Measurements from ENCODE around the gene ATRNL1. TPM values are rescaled to one million over a fixed set of nuclear protein-coding genes. Genes with fewer than 3 reads are reported as not detected.

Gene ATRNL1
- total and polyA plus RNA-seq, 2 experiments from 2014 or later, result 4.8 to 29.7 TPM

- TF ChIP-seq ZNF462 (CRISPR knock-in tag; IDR thresholded peaks at IDR 0.05) (no peak), JUNB (IDR thresholded peaks at IDR 0.05; ENCODE audit: unreplicated experiment) (no peak), ZNF331 (CRISPR knock-in tag; IDR thresholded peaks at IDR 0.05; ENCODE audit: low read depth) (no peak), NANOG (IDR thresholded peaks at IDR 0.05; ENCODE audit: borderline replicate concordance) (no peak), STAT1 (IDR thresholded peaks at IDR 0.05; ENCODE audit: unreplicated experiment) (no peak), CREB1 (CRISPR knock-in tag; IDR thresholded peaks at IDR 0.05; ENCODE audit: low read depth) (no peak), EZH2phosphoT487 (IDR thresholded peaks at IDR 0.05; ENCODE audit: unreplicated experiment) (no peak)
Measured at GRCh38 chr10:115856580-115856979, 763.4 kb downstream of the ATRNL1 start (continued).

- Histone ChIP-seq H3K9me2 (ENCODE audit: insufficient read depth) (no peaks in the 10 kb centered on the region), H3K36me3 (ENCODE audit: insufficient read depth) (0 out of 2 replicates have a peak, but pooled peaks cover 3% of the 10 kb centered on the region), H4K20me1 (replicated peaks; ENCODE audit: insufficient read depth) (no peaks in the 10 kb centered on the region), H3K27me3 (ENCODE audit: insufficient read depth) (no peaks in the 10 kb centered on the region), H3K4me1 (ENCODE audit: insufficient read depth) (no peaks in the 10 kb centered on the region), H3K27ac (ENCODE audit: low read depth) (no peak overlapping the region), H2AFZ (no peak overlapping the region), H3F3A (replicated peaks; ENCODE audit: low read depth) (no peaks in the 10 kb centered on the region), H3K4me3 (no peak overlapping the region), H3K79me2 (replicated peaks; ENCODE audit: insufficient read depth) (no peaks in the 10 kb centered on the region), H3K4me2 (no peak overlapping the region)
- Mint-ChIP-seq H3K4me1 (peaks cover 3% of the 10 kb centered on the region; the same call in 2 of the 3 replicates), H3K36me3 (ENCODE audit: low read depth) (no peaks in the 10 kb centered on the region), H3K9me3 (peaks cover 2% of the 10 kb centered on the region; the same call in 1 of the 3 replicates), H3K4me3 (no peak overlapping the region), H3K27ac (no peak overlapping the region), H3K27me3 (ENCODE audit: insufficient read depth, low read depth, poor library complexity) (no peaks in the 10 kb centered on the region)
- ATAC-seq (no peak), DNase-seq (ENCODE audit: low spot score) (no peak)
- TF ChIP-seq ZNF331 (CRISPR knock-in tag; IDR thresholded peaks at IDR 0.05; ENCODE audit: low read depth) (no peak), ZNF462 (CRISPR knock-in tag; IDR thresholded peaks at IDR 0.05) (no peak)
Measured at GRCh38 chr10:115857856-115858255, 764.7 kb downstream of the ATRNL1 start.

Measured in GM23338 (cell line).